HG02981 (cell line): ENCODE measurements around the gene MYO1C.
A peak's percentile ranks its signal among the peaks of the same experiment; 100 is the strongest.
"Not testable (repeated sequence)": the region's sequence is repeated elsewhere in the genome, so short reads cannot be mapped to it uniquely, and the experiment has no call there.

Experiments used
- ATAC-seq: cut with Tn5 transposase; IDR thresholded peaks from one replicate; pipeline ENCODE4 v1.9.1; 2021; ENCODE audit warnings: mild to moderate bottlenecking, moderate library complexity; ENCODE audit not compliant: unreplicated experiment

Gene MYO1C, protein sequence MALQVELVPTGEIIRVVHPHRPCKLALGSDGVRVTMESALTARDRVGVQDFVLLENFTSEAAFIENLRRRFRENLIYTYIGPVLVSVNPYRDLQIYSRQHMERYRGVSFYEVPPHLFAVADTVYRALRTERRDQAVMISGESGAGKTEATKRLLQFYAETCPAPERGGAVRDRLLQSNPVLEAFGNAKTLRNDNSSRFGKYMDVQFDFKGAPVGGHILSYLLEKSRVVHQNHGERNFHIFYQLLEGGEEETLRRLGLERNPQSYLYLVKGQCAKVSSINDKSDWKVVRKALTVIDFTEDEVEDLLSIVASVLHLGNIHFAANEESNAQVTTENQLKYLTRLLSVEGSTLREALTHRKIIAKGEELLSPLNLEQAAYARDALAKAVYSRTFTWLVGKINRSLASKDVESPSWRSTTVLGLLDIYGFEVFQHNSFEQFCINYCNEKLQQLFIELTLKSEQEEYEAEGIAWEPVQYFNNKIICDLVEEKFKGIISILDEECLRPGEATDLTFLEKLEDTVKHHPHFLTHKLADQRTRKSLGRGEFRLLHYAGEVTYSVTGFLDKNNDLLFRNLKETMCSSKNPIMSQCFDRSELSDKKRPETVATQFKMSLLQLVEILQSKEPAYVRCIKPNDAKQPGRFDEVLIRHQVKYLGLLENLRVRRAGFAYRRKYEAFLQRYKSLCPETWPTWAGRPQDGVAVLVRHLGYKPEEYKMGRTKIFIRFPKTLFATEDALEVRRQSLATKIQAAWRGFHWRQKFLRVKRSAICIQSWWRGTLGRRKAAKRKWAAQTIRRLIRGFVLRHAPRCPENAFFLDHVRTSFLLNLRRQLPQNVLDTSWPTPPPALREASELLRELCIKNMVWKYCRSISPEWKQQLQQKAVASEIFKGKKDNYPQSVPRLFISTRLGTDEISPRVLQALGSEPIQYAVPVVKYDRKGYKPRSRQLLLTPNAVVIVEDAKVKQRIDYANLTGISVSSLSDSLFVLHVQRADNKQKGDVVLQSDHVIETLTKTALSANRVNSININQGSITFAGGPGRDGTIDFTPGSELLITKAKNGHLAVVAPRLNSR

DNA sequence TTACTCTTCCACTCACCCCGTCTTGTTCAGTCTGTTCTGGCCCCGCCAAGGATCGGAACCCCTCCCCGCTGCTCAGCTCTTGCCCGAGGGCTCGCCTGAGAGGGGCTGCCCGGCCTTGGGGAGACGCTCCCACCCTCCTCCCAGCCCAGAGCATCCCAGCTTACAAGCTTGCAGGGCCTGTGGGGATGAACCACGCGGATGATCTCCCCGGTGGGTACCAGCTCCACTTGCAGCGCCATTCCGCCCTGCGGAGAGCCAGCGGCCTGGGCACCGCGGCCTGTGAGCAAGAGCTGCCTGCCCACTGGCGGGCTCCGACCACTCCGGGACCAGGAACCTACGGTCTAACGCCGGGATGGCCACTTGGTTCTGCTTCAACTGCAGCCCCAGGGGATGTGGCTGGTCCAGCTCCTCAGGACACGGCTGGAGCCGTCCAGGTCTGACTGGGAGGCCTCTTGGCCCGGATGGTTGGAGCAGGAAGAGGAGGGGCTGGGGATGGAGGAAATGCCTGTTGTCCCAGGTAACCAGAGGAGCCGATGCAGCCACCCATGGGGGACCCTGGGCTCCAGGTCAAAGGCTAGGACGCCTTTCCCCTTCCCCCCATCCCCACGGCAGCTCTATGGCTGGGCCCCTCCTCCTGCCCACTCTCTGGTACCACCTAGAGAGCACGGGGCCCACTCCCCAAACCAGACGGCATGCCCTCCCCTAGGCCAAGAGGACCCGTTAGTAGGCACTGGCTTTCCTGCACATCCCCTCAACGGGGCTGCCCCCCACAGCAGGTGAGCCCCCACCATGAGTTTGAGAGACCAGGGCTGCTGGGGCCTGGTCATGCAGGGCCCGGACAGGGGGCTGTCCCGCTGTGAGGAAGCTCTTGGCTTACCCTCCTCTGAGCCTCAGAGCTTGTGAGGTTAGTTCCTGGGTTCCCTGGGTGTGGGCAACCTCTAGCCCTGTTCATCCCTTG is at the start of gene MYO1C:
MYO1C (minus strand) TSS at position 438 of the 958 bp plus-strand sequence; CDS start at position 239, 199 bp downstream.
- ATAC-seq = no peak

DNA sequence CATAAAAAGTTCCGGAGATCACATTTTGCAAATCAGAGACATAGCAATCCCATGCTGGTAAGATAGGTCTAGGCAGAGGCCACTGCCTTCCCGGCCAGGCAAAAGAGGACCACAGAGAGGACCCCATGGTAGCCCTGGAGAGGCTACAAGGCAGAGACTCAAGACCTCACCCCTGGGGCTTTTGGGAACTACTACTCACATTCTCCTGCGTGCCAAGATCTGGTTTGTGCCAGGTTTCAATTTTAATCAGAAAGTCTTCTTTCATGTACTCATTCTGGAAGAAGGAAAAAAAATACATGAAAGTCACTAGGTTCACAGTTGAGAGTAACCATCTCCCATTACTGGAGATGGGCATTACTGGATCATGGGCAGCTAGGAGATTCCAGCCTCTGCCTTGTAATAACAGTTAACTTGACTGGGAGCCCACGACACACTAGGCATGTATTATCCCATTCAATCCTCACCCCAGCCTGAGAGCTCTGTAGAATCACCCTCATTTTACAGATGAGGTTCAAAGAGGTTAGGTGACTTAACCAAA is 49.0 kb upstream of the MYO1C start:
- no peak for ATAC-seq

DNA sequence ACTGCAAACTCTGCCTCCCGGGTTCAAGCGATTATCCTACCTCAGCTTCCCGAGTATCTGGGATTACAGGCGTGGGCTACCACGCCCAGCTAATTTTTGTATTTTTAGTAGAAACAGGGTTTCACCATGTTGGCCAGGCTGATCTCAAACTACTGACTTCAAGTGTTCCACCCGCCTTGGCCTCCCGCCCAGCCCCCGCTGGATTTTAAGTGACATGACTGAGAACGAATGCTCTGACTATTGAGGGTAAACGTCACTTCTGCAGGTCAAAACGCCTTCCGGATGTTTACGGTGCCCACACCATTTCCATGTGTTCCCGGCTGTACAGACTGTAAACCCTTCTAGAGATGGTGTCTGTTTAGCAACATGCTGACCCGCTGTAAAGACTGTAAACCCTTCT is 47.3 kb upstream of the MYO1C start:
- ATAC-seq = no peak

DNA sequence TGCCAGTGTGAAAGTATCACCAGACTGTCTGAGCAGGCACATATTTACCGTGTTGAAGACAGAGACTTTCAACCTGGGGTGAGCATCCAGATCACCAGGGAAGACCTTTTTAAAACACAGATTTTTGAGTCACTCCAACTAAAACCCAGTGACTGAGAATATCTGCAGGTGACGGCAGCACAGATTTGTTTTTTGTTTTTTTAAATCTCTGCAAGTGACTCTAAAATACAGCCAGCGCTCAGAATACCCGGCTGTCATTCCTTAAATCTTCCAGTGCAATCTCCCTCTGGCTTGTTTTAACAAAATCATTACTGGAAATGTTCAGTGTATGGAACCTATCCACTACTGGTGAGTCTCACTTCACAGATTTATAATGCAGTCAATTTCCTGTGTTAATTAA is 43.3 kb upstream of the MYO1C start:
- ATAC-seq = no peak

DNA sequence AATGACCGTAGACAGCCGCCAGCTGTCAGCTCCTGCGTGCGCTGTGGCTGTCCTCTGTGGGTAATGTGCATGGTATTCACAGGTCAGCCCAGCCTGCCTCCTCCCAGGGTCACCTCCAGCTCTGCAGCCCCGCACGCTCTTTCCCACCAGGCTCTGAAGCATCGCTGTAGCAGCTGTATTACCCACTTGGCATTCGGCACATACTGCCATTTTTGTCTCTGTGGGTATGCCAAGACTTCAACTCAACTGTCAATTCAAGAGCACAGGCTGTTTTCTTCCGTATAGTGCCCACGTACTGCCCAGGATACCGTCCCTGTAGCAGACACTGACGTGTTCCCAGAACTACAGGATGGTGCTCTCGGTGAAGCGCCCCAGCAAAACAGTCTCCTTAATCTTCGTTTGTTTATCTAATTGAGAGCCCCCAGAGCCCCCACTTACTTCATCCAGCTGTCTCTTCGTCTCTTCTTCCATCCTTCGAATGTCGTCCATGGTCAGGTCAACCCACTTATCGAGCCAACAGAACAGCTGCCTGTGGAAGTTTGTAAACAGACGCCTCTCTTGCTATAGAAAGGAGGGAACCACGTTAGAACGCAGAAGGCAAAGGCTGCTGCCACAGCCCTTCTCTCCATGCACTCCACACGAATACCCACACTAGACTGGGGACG is 41.3 kb upstream of the MYO1C start:
- no peak for ATAC-seq

DNA sequence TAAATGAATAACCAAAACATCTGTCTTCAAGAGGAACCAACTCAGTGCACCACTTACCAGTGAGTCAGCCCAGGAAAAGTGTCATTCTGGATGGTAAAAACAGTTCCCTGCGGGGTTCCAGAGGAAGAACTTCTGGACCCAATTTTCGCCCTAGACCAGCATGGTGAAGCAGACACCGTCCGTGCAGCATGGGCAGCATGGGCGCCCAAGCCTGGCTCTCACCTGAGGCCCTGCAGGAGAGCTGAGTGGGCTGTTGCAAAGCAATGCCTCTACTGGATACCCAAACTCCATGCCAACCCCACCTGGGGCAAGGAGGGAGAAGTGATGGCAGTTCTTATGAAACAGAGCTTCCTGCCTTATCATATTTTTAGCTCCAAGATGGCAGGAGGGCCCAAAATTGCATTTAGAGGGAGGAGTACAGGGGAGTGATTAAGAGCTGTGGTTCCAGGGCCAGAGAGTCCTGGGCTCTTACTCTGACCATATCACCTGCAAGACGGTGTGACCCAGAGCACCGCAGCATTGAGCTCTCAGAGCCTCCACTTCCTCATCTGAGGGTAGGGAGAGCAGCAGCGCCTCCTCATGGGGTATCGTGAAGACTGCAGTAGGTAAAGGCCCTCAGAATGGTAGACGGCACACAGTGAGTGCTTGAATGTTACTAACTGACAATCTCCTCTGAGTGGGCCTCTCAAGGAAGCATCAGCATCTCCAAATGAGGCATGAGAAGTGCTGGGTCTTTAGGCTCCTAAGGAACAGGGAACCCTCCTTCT is 40.5 kb upstream of the MYO1C start:
- ATAC-seq = no peak

DNA sequence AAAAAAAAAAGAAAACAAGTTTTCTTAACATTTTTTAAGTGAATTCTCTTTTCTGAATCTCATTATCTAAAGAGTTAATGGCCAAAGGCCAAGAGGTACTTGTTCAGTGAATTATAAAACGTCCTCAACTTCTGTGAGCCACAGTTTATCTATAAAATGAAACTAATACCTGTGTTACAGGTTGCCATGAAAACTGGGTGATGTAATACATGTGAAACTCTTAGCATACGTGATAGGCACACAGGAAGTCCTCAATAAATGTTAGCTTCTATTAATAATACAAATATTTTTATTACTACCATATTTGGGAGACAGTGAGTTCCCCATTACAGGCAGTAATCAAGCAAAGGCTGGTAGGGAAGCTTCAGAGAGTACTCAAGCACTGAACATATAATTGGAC is 37.4 kb upstream of the MYO1C start:
- ATAC-seq = no peak

DNA sequence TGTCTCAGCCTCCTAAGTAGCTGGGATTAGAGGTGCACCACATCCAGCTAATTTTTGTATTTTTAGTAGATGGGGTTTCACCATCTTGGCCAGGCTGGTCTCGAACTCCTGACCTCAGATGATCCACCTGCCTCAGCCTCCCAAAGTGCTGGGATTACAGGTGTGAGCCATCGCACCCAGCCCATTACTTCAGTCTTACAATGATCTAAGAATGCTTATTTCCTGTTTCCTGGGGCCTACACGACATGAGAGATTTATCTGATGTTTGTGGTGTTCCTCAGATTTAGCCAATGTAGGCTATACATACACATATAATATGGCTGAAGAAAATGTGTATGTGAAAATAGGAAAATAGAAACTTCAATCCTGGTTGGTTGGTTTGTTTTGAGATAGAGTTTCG is 34.4 kb upstream of the MYO1C start:
- ATAC-seq = not testable (repeated sequence)

DNA sequence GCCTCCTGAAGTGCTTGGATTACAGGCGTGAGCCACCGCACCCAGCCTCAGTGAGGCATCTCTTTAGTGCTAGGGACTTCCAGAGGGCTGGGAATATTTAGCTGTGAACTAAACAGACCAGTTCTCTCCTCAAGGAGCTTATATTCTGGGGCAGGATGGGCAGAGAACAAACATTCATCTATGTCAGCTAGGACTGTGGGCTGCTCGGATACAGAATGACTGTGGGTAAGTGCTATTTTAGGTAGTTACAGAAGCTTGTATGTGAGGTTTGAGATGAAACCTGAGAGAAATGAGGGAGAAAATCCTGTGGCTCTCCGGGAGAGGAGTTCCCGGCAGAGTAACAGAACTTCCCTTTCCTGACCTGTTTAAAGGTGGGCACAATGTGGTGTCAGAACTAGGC is 30.1 kb upstream of the MYO1C start:
- no peak for ATAC-seq

DNA sequence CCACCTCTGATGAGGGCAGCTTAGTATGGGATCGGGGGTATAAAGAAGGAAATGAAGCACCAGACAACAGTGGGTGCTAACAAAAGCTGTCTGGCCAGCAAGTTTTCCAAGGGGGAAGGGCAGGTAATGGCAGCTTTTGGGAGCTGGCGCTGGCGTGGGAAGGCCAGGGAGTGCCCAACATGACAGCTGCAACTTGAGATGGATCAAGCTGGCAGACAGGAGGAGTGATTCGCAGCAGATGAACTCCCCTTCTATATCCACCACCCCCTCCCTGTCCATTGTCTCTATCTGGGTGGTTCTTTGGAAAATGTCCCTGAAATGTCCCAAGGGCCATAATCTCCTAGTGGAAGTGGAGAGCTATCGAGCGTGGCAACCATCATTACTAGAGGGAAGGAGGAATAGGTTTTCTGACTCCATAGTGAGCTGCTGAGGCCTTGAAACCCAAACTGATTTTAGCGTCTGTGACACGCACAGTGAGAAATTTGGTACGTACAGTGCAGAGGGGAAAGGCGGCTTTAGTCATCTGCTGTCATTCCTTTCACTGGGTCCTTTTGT is 28.7 kb upstream of the MYO1C start:
- no peak for ATAC-seq

DNA sequence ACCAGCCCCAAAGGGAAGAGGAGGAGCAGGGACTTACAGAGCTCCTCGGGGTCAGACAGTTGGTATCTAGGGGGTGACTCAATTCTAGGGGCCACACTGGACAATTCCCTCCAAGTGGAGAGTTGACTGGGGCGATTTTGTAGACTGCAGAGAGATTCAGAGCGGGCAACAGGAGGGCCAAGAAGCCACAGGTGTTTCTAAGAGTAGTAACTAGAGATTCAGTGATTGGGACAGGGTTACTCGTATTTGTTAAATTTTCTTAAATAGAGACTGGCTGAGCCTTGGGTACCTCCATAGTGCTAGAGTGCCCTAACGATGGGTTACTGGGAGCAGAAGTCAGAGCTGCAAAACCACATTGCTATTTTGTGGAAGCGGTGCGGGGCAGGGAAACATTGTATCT is 27.2 kb upstream of the MYO1C start:
- ATAC-seq = no peak

DNA sequence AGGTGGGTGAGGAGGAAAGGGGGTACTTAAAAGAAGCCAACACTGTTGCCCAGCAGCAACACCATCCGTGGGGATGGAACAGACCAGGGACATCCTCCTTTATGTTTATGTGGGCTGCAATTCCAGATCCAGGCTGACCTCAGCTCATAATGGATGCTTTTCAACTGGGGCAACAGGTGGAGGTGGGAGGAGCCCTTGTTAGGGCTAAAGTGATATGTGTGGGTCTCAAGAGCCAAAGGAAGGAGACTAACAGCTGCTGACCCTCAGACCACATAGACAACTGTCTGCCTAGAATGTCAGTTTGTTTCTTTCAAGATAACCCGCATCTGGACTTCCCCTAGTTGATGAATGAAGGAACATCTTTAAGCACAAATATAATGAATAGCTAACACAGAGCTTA is 25.9 kb upstream of the MYO1C start:
- no peak for ATAC-seq

DNA sequence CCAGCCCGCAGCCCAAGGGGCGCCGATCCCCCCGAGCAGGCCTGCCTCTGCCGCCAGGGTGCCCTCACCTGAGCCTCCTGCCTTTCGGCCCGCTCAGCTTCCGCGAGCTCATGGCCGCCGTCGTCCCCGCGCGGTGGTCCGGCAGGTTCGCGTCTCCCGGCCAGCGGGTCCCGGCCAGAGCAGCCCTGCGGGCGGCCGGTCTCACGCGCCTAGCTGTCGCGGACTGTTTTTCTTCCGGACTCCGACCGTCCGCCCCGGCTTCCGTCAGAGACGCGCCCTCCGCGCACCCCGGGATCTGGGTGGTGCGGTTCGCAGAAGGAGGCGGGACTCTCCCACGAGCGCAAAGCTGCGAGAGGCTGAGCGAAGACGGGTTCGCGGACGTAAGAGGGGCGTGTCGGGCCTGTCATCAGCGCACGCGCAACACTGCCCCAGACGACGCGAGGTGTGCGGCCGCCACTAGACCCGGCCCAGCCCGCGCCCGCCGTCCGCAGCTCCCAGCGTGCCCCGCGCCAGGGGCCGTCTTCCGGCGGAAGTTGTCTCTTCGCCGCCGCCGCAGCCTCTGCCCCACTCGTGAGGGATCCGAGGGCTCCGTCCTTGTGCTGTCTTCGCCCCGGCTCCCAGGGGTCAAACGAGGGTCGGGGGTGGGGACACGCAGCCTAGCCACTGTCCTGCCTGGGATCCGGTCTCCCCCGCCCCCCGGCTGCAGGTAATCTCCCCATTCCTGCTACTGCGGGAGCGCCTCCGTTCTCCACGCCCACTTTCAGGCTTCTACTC is 24.1 kb upstream of the MYO1C start, which contains the start of gene INPP5K:
INPP5K (minus strand) TSS at position 225 of the 774 bp plus-strand sequence; CDS start at position 112, 113 bp downstream.
- peak; percentile 91 for ATAC-seq

DNA sequence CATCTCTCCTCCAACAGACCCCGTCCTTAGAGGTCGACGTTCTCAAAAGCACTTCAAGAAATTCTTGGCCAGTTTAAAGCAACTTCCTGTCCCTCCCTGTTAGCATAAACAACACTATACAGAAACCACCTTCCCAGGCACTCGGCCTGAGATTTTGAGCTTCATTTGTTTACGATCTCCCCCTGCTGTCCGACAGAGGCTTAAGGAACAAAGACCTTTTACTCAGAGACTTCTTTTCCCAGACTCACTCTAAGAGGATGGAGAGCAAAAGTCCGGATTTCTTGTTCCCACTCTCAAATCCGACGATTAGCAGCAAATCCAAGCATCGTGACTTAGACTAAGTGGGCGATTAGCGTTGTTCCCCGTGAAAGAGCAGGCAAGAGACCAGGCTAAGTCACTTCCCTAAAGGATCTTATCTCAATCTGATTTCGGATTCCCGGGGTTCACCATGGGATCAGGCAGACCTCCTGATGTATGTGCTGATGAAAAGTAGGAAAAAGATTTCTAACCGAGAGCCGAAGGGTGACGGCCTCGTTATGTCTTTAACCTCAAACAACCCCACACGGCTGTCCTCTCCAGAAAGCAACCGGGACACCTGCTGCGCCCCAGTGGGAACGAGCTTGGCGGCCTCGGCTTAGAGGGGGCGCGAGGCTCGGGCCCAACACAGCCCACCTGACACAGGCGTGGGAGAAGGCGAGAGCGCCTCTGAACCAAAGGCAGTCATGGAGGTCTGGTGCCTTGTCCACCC is 23.3 kb upstream of the MYO1C start:
- no peak for ATAC-seq

DNA sequence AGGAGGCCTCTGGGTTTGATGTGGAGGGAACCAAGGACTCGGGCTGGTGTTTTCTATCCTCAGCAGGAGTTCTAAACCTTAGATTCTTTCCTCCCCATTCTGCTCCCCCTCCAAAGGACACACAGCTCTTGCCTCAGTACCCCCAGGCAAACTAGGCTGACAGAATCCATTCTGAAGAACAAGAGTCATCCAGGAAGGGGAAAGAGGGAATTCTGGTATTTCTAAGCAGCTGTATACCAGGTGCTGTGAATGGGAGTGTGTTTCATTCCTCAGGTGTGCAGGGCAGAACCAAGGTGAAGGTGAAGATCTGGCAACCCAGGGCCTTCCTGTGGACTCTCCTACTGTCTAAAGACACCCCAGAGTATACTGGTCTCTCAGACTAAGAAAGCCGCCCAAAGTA is 19.9 kb upstream of the MYO1C start:
- ATAC-seq = no peak

DNA sequence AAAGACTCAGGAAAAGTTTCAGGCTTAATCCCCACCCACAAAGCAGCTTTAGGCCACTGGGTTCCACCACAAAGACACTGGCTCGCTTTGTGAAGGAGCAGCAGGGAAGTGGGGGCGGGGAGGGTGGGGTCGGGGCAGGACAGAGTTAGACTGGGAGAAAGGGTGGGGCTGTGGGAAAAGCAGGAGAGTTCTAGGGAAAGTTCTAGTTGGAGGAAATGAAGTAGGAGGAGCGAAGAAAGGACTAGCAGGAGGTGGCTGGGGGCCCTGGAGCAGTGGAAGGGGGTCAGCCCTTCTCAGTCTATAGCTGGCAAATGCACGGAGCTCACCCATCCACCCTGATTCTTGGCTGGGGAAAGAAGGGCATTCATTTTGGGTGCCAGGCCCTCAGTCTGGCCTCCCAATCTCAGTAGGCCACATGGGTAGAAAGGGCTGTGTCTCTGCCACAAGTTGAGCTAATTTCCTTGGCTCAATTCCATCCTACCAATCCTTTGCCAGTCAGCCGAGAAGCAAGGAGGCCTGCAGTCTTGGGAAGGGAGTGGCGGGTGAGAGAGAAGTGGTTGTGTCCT is 19.4 kb upstream of the MYO1C start:
- no peak for ATAC-seq

DNA sequence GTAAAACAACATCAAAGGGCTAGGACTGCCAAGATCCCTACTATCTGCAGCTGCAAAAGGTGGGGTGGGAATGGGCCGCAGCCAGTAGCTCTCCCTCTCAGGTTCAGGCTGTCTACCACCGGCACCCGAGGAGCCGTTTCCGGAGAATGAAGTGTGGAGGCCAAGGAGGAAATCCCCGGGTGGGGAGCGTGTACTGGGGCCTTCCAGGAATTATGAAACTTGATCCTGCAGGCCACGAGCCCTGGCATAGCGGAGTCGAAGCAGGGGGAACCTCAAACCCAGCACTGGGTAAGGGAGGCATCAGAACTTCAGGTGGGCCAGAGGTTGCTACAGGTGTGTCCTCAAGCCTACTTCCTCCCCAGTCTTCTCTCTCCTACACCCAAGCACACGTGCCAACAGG is 18.8 kb upstream of the MYO1C start:
- no peak for ATAC-seq
